ENCODE results near the gene ATPAF1. TPM values are rescaled to one million over a fixed set of nuclear protein-coding genes. Genes with fewer than 3 reads are reported as not detected.
"Not testable (repeated sequence)": the region's sequence is repeated elsewhere in the genome, so short reads cannot be mapped to it uniquely, and the experiment has no call there.

Gene ATPAF1
- total RNA-seq (2014; rRNA removed; shearing (Covaris generic); ENCODE audit: low replicate concordance), result 85.4 and 87.0 TPM in 2 replicates

- Histone ChIP-seq H3K4me3 (peak within 1 kb of the TSS; percentile 76), H3K36me3 (peaks cover 16% of the 10 kb centered on the region), H3K9me3 (no peaks in the 10 kb centered on the region), H3K27me3 (no peaks in the 10 kb centered on the region)
- peak; percentile 87 for DNase-seq
These were observed at the start of gene ATPAF1 for GRCh38 chr1:46667782-46668760. ATPAF1 (minus strand) TSS chr1:46668364; CDS start chr1:46668322, 42 bp downstream.

DNA sequence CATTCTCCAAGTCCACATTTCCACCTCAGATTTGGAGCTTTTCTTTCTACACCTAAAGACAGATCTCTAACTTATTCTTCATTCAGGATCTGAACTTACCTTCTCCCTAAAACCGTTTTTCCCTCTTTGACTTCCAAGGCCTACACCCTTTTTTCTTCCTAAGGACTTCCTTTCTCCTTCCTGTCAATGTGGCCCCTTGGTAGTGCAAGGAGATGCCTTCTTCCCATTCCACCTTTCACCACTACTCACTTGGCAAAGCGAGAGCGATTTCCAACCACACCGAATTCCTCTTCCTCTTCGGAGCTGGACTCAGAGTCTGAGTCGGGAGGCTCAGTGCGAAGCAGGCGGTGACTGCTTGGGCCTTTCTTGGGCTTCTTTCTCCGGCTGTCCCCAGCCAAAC lies 49.5 kb upstream of the ATPAF1 start:
- Histone ChIP-seq H3K36me3 (peaks cover 37% of the 10 kb centered on the region), H3K27me3 (no peaks in the 10 kb centered on the region), H3K4me3 (peak overlapping the region; percentile 90), H3K9me3 (no peaks in the 10 kb centered on the region)
- DNase-seq, result no peak

- Histone ChIP-seq H3K9me3 (no peaks in the 10 kb centered on the region), H3K27me3 (no peaks in the 10 kb centered on the region), H3K36me3 (peaks cover 47% of the 10 kb centered on the region), H3K4me3 (no peak overlapping the region)
- DNase-seq, result no peak
These were observed 46.8 kb upstream of the ATPAF1 start for GRCh38 chr1:46714976-46715375.

GRCh38 chr1:46708121-46708520 lies 40.0 kb upstream of the ATPAF1 start:
- no peaks in the 10 kb centered on the region for H3K27me3 ChIP-seq
- peaks cover 58% of the 10 kb centered on the region for H3K36me3 ChIP-seq
- H3K4me3 ChIP-seq, result no peak overlapping the region
- DNase-seq, result no peak
- H3K9me3 ChIP-seq, result no peaks in the 10 kb centered on the region

DNA sequence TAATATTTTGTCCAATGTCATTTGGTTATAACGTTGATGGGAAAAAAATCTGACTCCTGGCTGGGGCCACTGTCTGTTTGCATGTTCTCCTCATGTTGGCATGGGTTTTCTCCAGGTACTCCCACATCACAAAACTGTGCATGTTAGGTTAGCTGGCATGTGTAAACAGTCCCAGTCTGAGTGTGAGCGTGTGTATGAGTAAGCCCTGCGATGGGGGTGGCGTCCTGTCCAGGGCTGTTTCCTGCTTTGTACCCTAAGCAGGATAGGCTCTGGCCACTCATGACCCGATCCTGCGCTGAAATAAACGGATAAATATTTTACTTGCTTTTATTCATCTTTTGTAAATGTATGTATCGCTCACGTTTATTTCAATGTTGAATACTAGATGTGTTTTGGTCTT lies 37.2 kb upstream of the ATPAF1 start:
- H3K27me3 ChIP-seq, result no peaks in the 10 kb centered on the region
- no peaks in the 10 kb centered on the region for H3K9me3 ChIP-seq
- H3K36me3 ChIP-seq, result peaks cover 48% of the 10 kb centered on the region
- no peak overlapping the region for H3K4me3 ChIP-seq
- DNase-seq, result no peak

DNA sequence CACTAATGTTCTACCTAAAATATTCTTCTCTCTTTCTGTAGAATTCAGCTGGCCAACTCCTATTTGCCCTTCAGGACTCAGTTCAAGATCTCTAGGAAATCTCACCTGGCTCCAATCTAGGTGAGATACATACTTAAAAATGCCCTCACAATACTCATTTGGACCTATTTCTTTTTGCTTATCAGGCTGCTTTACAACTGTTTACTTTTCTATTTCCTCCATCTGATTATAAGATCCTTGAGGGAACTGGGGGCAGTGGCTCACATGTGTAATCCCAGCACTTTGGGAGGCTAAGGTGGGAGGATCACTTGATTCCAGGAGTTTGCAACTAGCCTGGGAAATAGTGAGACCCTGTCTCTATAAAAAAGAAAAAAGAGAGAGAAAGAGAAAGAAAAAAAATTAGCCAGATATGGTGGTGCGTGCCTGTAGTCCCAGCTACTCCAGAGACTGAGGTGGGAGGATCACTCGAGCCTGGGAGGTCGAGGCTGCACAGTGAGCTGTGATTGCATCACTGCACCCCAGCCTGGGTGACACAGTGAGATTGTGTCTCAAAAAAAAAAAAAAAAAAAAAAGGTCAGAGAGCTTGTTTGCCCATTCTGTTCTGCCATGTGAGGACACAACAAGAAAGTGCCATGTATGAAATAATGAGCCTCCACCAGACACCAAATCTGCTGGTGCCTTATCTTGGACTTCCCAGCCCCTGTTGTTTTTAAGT lies 35.9 kb upstream of the ATPAF1 start:
- no peaks in the 10 kb centered on the region for H3K27me3 ChIP-seq
- H3K9me3 ChIP-seq, result no peaks in the 10 kb centered on the region
- H3K4me3 ChIP-seq, result no peak overlapping the region
- peaks cover 43% of the 10 kb centered on the region for H3K36me3 ChIP-seq
- DNase-seq, result no peak

GRCh38 chr1:46699666-46700065 lies 31.5 kb upstream of the ATPAF1 start:
- no peaks in the 10 kb centered on the region for H3K27me3 ChIP-seq
- no peak for DNase-seq

DNA sequence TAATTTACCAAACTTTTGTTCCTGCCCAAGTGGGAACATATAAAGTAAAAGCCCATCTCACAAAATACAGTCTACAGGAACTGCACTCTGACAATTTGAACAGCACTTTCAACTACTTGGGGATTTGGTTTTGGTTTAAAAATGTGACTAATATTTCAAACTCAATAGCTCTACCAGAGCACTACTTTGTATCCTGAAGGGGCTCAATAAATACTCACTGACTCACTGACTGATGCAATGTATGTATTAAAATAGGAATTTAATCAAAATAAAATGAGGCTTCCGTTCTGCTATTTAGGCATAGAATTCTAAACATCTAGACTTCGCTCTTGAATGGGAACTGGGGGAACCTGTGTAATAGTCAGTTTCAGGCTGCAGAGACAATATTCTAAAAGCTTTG lies 28.9 kb upstream of the ATPAF1 start:
- no peaks in the 10 kb centered on the region for H3K9me3 ChIP-seq
- no peaks in the 10 kb centered on the region for H3K27me3 ChIP-seq
- no peak overlapping the region for H3K4me3 ChIP-seq
- peaks cover 22% of the 10 kb centered on the region for H3K36me3 ChIP-seq
- no peak for DNase-seq

More at GRCh38 chr1:46699666-46700065, 31.5 kb upstream of the ATPAF1 start:
- no peaks in the 10 kb centered on the region for H3K9me3 ChIP-seq
- H3K4me3 ChIP-seq, result no peak overlapping the region
- H3K36me3 ChIP-seq, result peaks cover 30% of the 10 kb centered on the region

GRCh38 chr1:46694676-46695075 lies 26.5 kb upstream of the ATPAF1 start:
- H3K9me3 ChIP-seq, DNase-seq, H3K27me3 ChIP-seq, H3K4me3 ChIP-seq: not testable (repeated sequence)
- peaks cover 42% of the 10 kb centered on the region for H3K36me3 ChIP-seq

- DNase-seq, result no peak
- no peaks in the 10 kb centered on the region for H3K27me3 ChIP-seq
- H3K36me3 ChIP-seq, result peaks cover 49% of the 10 kb centered on the region
These were observed 24.9 kb upstream of the ATPAF1 start for GRCh38 chr1:46692811-46693770.

DNA sequence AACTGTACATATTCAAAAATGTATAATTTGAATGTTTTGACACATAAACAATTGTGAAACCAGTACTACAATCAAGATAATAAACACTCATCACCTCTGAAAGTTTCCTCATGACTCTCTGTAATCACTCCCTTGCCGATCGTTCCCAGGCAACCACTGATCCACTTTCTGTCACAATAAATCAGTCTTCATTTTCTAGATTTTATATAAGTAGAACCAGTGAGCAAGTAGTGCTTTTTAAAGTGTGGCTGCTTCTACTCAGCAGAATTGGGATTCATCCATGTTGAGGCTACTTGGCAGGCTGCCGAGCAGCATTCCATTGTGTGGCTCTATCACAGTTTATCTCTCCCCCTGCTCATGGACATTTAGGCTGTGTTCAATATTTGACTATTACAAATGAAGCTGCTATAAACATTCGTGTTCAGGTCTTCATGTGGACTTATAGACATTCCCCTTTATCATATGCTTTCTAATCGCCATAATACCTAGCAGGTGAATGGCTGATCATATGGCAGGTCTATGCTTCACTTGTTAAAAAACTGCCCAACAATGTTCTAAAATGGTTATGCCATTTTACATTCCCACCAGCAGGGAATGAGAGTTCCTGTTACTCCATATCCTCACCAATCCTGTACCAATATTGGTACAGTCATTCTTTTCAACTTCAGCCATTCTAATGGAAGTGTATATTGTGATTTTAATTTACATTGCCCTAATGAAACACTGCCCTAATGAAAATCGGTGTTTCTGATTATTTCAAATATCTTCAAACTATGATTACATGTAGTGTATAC lies 24.0 kb upstream of the ATPAF1 start:
- H3K36me3 ChIP-seq, result peaks cover 57% of the 10 kb centered on the region
- no peak overlapping the region for H3K4me3 ChIP-seq
- H3K9me3 ChIP-seq, result no peaks in the 10 kb centered on the region
- peak; percentile 24 for DNase-seq
- H3K27me3 ChIP-seq, result no peaks in the 10 kb centered on the region

More at GRCh38 chr1:46692811-46693770, 24.9 kb upstream of the ATPAF1 start:
- Histone ChIP-seq H3K4me3 (no peak overlapping the region), H3K9me3 (no peaks in the 10 kb centered on the region)

- Histone ChIP-seq H3K36me3 (peaks cover 68% of the 10 kb centered on the region), H3K4me3 (no peak overlapping the region), H3K9me3 (no peaks in the 10 kb centered on the region), H3K27me3 (no peaks in the 10 kb centered on the region)
- no peak for DNase-seq
These were observed 22.8 kb upstream of the ATPAF1 start for GRCh38 chr1:46690931-46691421.

GRCh38 chr1:46689897-46690296 lies 21.7 kb upstream of the ATPAF1 start:
- peaks cover 69% of the 10 kb centered on the region for H3K36me3 ChIP-seq
- DNase-seq, result no peak
- H3K27me3 ChIP-seq, result no peaks in the 10 kb centered on the region
- no peak overlapping the region for H3K4me3 ChIP-seq
- no peaks in the 10 kb centered on the region for H3K9me3 ChIP-seq

- H3K36me3 ChIP-seq, result peaks cover 72% of the 10 kb centered on the region
- no peak overlapping the region for H3K4me3 ChIP-seq
- no peaks in the 10 kb centered on the region for H3K27me3 ChIP-seq
- DNase-seq, result no peak
- H3K9me3 ChIP-seq, result no peaks in the 10 kb centered on the region
These were observed 21.2 kb upstream of the ATPAF1 start for GRCh38 chr1:46689356-46689755.

DNA sequence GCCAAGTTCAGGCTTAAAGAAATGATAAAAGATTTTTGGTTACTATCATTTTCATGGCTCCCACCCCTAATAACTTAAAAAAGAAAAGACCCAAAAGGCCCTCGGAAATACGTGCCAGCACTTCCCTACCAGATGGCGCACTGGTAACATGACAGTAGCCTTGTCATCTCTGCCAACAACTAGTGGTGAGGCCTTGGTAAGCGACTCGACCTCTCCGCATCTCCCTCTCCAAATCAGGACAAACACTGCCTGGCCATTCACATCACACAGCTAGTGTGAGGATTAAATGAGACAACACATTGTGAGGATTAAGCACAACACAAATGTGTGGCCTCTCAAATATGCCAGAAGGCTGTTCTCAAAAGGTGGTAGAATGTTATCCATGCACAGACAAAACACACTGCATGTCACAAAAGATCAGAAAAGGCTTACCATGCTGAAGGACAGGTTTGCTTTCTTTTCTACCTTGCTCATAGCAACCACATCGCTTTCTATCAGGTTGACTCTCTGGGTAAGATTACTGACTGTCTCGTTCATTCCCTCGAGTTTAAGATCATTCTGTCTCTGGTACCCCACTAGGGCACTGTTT lies 19.9 kb upstream of the ATPAF1 start:
- H3K27me3 ChIP-seq, result no peaks in the 10 kb centered on the region
- H3K36me3 ChIP-seq, result peaks cover 84% of the 10 kb centered on the region
- H3K9me3 ChIP-seq, result no peaks in the 10 kb centered on the region
- no peak overlapping the region for H3K4me3 ChIP-seq
- no peak for DNase-seq
